Colonic mucosa (tissue), 4 donors: Measurements from ENCODE around the gene HLA-B. TPM values are rescaled to one million over a fixed set of nuclear protein-coding genes. Genes with fewer than 3 reads are reported as not detected.
"Not testable (repeated sequence)": the region's sequence is repeated elsewhere in the genome, so short reads cannot be mapped to it uniquely, and the experiment has no call there.

Experiments used
- DNase-seq: peaks from one replicate; pipeline ENCODE4 v3.0.0-alpha.2; 2020
- H3K27ac ChIP-seq: fragments of 200-600 bp; one replicate; pipeline ENCODE4 v1.8.0; 2021
- H3K27me3 ChIP-seq: fragments of 200-600 bp; one replicate; pipeline ENCODE4 v1.8.0; 2021
- H3K36me3 ChIP-seq: fragments of 200-600 bp; one replicate; pipeline ENCODE4 v1.8.0; 2021
- H3K4me1 ChIP-seq: fragments of 200-600 bp; one replicate; pipeline ENCODE4 v1.8.0; 2021; ENCODE audit warnings: mild to moderate bottlenecking
- H3K4me3 ChIP-seq: fragments of 200-600 bp; one replicate; pipeline ENCODE4 v1.8.0; 2021
- H3K9ac ChIP-seq, 2 donors: one replicate each; pipeline ENCODE4 v1.7.0; 2013; ENCODE audit warnings: control low read depth in 2 of 2, low read depth in 2 of 2, low read length in 2 of 2
- H3K9me3 ChIP-seq: fragments of 200-600 bp; one replicate; pipeline ENCODE4 v1.8.0; 2021
- CTCF ChIP-seq: fragments of 200-600 bp; IDR thresholded peaks from one replicate; pipeline ENCODE4 v1.8.0; 2022; ENCODE audit warnings: antibody characterized with exemption, mild to moderate bottlenecking
- intact Hi-C: fragments of 100-400 bp; cut with DNase I; formaldehyde crosslinking; loops from one replicate; pipeline ENCODE4 v1.14.1; 2022
- total RNA-seq, 2 donors: library from RNA; stranded (reverse); fragmentation: NEBNext Ultra II Directional in 1 of 2; extraction: Animal tissue kit (Norgen Biotek cat#: 25700) in 1 of 2; gene quantifications; one replicate each; pipeline ENCODE4 v1.2.1, GENCODE V29; 2021
- donor health status: healthy.
- donor health status: DM: no; HTN: no; CAD: no.
- donor health status: DM: no; HTN: no; CAD: no.

Gene HLA-B
- total RNA-seq, 2 donors from 2014 or later = 1,153 to 3,111 TPM

GRCh38 chr6:31401403-31401802 is 44.4 kb upstream of the HLA-B start:
- DNase-seq = peak; percentile 60
- Histone ChIP-seq H3K9ac (peak overlapping the region in 1 of 2 donors; percentile 94), H3K9me3 (no peaks in the 10 kb centered on the region), H3K36me3 (no peaks in the 10 kb centered on the region), H3K27ac (peak overlapping the region; percentile 98), H3K4me1 (peaks cover 7% of the 10 kb centered on the region), H3K27me3 (no peaks in the 10 kb centered on the region), H3K4me3 (peak overlapping the region; percentile 47)
- TF ChIP-seq CTCF = no peak
- intact Hi-C loops = no loop called here

GRCh38 chr6:31400467-31401289 is 43.7 kb upstream of the HLA-B start:
- Histone ChIP-seq H3K36me3 (no peaks in the 10 kb centered on the region), H3K9me3 (no peaks in the 10 kb centered on the region), H3K4me1 (peaks cover 7% of the 10 kb centered on the region), H3K9ac (peak overlapping the region; percentile 85 to 94), H3K4me3 (peak overlapping the region; percentile 47), H3K27me3 (no peaks in the 10 kb centered on the region), H3K27ac (peak overlapping the region; percentile 98)
- TF ChIP-seq CTCF = no peak
- intact Hi-C loops = no loop called here
- DNase-seq = peak; percentile 86

- peaks cover 7% of the 10 kb centered on the region for H3K4me1 ChIP-seq
- TF ChIP-seq CTCF = peak; percentile 75
Measured at GRCh38 chr6:31399589-31400466, 42.8 kb upstream of the HLA-B start.

GRCh38 chr6:31397901-31398525 is 41.0 kb upstream of the HLA-B start:
- peaks cover 7% of the 10 kb centered on the region for H3K4me1 ChIP-seq
- intact Hi-C loops = loop anchor here (2.0 kb wide), 1 partner anchor 43 kb away; no protein-coding TSS in a partner anchor

More at GRCh38 chr6:31399589-31400466, 42.8 kb upstream of the HLA-B start:
- H3K27me3 ChIP-seq = no peaks in the 10 kb centered on the region
- H3K36me3 ChIP-seq = no peaks in the 10 kb centered on the region
- H3K9me3 ChIP-seq = no peaks in the 10 kb centered on the region
- H3K9ac ChIP-seq = peak overlapping the region; percentile 85 to 94
- intact Hi-C loops = no loop called here
- H3K27ac ChIP-seq = peak overlapping the region; percentile 98
- peak overlapping the region; percentile 47 for H3K4me3 ChIP-seq
- DNase-seq = peak; percentile 94

GRCh38 chr6:31397153-31397499 is 40.1 kb upstream of the HLA-B start:
- not testable (repeated sequence) for DNase-seq, H3K36me3 ChIP-seq, H3K4me3 ChIP-seq, H3K4me1 ChIP-seq, H3K9ac ChIP-seq, H3K27me3 ChIP-seq, H3K9me3 ChIP-seq
- peak overlapping the region; percentile 9 for H3K27ac ChIP-seq
- intact Hi-C loops = loop anchor here (2.0 kb wide), 1 partner anchor 44 kb away; no protein-coding TSS in a partner anchor

More at GRCh38 chr6:31397901-31398525, 41.0 kb upstream of the HLA-B start:
- no peak for DNase-seq
- no peaks in the 10 kb centered on the region for H3K36me3 ChIP-seq
- no peak for TF ChIP-seq CTCF
- H3K27me3 ChIP-seq = no peaks in the 10 kb centered on the region
- H3K27ac ChIP-seq = no peak overlapping the region
- no peak overlapping the region for H3K9ac ChIP-seq
- no peak overlapping the region for H3K4me3 ChIP-seq
- no peaks in the 10 kb centered on the region for H3K9me3 ChIP-seq
